Activated CD4-positive, alpha-beta T cell treated with anti-CD3 and anti-CD28 coated beads for 4 hours (primary cell): ENCODE measurements around the gene TXNDC17.
"Not testable (repeated sequence)": the region's sequence is repeated elsewhere in the genome, so short reads cannot be mapped to it uniquely, and the experiment has no call there.

Experiments
- DNase-seq, 2 donors: peaks; one replicate each; pipeline ENCODE4 v3.0.0-alpha.2; 2020

Gene TXNDC17

DNA sequence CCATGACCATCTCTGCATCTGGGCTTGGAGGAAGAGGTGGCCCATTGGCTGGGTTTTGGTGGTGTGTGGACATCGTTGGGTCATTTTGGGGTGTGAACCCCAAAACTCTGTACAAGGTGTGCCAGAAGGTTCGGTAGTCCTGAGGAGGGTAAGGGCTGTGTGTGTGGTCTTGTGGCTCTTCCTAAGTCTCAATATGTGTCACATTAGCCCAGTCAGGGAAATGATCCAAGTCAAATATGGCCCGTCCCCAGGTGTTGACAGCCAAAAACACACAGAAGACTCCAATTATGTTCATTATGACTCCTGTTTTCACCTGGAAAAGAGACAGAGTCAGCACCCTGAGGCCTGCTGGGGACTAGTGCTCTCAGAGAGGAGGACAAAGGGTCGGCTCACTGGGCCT lies 45.2 kb downstream of the TXNDC17 start:
- no peak for DNase-seq

DNA sequence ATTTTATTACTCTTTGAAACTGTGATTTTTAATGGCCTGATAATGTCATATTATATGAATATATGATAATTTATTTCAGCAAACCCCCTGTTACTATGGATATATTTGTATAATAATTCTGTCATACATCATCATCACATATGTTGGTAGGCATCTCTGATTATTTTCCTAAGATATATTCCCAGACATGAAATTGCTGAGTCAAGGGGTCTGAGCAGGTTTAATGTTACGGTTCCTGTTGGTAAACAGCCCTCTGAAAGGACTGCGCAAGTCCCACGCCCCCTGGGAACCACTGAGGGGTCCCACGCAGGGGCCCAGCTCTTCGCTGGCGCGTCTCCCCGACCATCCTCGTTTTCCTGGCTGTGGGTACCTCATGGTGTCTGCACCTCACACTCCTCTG lies 48.1 kb downstream of the TXNDC17 start:
- DNase-seq = no peak

DNA sequence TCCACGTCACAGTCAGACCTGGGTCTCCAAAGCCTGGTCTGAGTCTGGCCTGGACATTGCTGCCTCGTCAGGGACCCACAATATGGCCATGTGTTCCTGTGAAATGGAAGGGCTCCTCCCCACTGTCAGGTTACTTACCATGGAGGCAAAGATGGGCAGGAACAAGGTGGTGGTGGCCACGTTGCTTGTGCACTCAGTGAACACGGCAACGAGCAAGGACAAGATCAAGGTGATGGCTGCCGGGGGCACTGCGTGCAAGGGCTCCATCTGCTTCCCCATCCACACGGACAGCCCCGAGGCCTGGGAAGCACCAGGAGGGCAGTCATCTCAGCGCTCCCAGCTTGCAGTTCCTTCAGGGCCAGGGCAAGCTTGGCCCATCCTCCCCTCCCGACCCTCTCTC lies 49.8 kb downstream of the TXNDC17 start:
- DNase-seq = no peak

DNA sequence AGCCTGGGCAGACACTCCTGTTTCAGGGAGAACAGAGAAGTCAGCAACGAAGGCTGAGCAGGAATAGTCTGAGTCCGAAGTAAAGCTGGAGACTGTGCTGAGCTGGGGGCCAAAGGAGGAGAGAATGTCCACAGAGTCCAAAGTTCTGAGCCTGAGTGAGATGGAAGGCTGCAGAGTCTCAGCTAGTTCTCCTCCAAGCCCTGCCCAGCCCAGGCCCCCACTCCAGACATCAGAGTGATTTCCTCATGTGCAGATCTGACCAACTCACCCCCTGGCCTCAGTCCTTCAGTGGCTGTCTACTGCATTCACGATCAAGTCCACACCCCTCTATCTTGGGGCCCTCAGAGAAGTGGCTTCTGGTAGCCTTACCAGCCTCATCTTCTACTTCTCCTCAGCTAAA lies 50.7 kb downstream of the TXNDC17 start:
- DNase-seq = no peak

DNA sequence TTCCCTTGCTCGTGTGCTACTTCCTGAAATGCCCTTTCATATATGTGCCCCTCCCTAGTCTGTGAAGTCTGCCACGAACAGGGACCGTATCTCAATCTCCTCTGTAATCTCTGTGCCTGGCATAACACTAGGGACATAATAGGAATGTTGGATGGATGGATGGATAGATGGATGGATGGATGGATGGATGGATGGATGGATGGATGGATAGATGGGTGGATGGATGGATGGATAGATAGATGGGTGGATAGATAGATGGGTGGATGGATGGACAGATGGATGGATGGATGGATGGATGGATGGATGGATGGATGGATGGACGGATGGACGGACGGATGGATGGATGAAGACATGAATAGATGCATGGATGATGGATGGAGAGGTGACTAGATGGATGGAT lies 51.1 kb downstream of the TXNDC17 start:
- not testable (repeated sequence) for DNase-seq
